GM23338 (cell line): ENCODE data around the gene UNC5C. TPM values are rescaled to one million over a fixed set of nuclear protein-coding genes. Genes with fewer than 3 reads are reported as not detected.

Experiments
- ATAC-seq: fragments of 200-7000 bp; cut with Tn5 transposase; 3 replicates; pipeline ENCODE4 v1.9.1; 2020
- DNase-seq: peaks from one replicate; pipeline ENCODE4 v3.0.0-alpha.2; 2015; ENCODE audit warnings: low spot score
- H2AFZ ChIP-seq: fragments of 200-600 bp; sonication (generic); 2 replicates; pipeline ENCODE4 v1.8.0; 2016; ENCODE audit warnings: antibody characterized with exemption, mild to moderate bottlenecking, moderate library complexity
- H3F3A ChIP-seq: fragments of 200-600 bp; sonication (generic); replicated peaks from 2 replicates; pipeline ENCODE4 v1.8.0; 2017; ENCODE audit warnings: antibody characterized with exemption, mixed run types, low read depth
- H3K27ac ChIP-seq: fragments of 200-600 bp; sonication (generic); 2 replicates; pipeline ENCODE4 v1.6.1; 2016; ENCODE audit warnings: low read depth
- H3K27me3 ChIP-seq: fragments of 200-600 bp; sonication (generic); 2 replicates; pipeline ENCODE4 v1.8.0; 2016; ENCODE audit warnings: mild to moderate bottlenecking, mixed run types, moderate library complexity; ENCODE audit not compliant: insufficient read depth
- H3K36me3 ChIP-seq: fragments of 200-600 bp; sonication (generic); 2 replicates; pipeline ENCODE4 v1.8.0; 2016; ENCODE audit warnings: mild to moderate bottlenecking; ENCODE audit not compliant: insufficient read depth
- H3K4me1 ChIP-seq: fragments of 200-600 bp; sonication (generic); 2 replicates; pipeline ENCODE4 v1.8.0; 2016; ENCODE audit warnings: mild to moderate bottlenecking, moderate library complexity; ENCODE audit not compliant: insufficient read depth
- H3K4me2 ChIP-seq: fragments of 200-600 bp; sonication (generic); 2 replicates; pipeline ENCODE4 v1.7.1; 2017; ENCODE audit warnings: mixed run types
- H3K4me3 ChIP-seq: fragments of 200-600 bp; sonication (generic); 2 replicates; pipeline ENCODE4 v1.6.1; 2016; ENCODE audit warnings: mixed run types
- H3K79me2 ChIP-seq: fragments of 200-600 bp; sonication (generic); replicated peaks from 2 replicates; pipeline ENCODE4 v1.8.0; 2017; ENCODE audit warnings: mild to moderate bottlenecking; ENCODE audit not compliant: insufficient read depth
- H3K9me2 ChIP-seq: fragments of 200-600 bp; sonication (generic); 2 replicates; pipeline ENCODE4 v1.8.0; 2017; ENCODE audit not compliant: insufficient read depth
- H4K20me1 ChIP-seq: fragments of 200-600 bp; sonication (generic); replicated peaks from 2 replicates; pipeline ENCODE4 v1.8.0; 2017; ENCODE audit warnings: mild to moderate bottlenecking; ENCODE audit not compliant: insufficient read depth
- H3K27ac Mint-ChIP-seq: 2 replicates; pipeline ENCODE4 v1.8.0; 2020; ENCODE audit warnings: inconsistent platforms, mild to moderate bottlenecking, moderate library complexity, mixed read lengths
- H3K27me3 Mint-ChIP-seq: 3 replicates; pipeline ENCODE4 v1.8.0; 2022; ENCODE audit warnings: low read depth, mild to moderate bottlenecking, moderate library complexity, mixed read lengths, inconsistent platforms; ENCODE audit not compliant: insufficient read depth, poor library complexity
- H3K36me3 Mint-ChIP-seq: 3 replicates; pipeline ENCODE4 v1.8.0; 2021; ENCODE audit warnings: low read depth, mild to moderate bottlenecking, inconsistent platforms, moderate library complexity, mixed read lengths
- H3K4me1 Mint-ChIP-seq: 3 replicates; pipeline ENCODE4 v1.8.0; 2020; ENCODE audit warnings: mild to moderate bottlenecking, inconsistent platforms, mixed read lengths
- H3K4me3 Mint-ChIP-seq: 3 replicates; pipeline ENCODE4 v1.8.0; 2021; ENCODE audit warnings: moderate library complexity, mild to moderate bottlenecking, inconsistent platforms, mixed read lengths
- H3K9me3 Mint-ChIP-seq: 3 replicates; pipeline ENCODE4 v1.8.0; 2020; ENCODE audit warnings: moderate library complexity, mild to moderate bottlenecking, inconsistent platforms, mixed read lengths
- CREB1 ChIP-seq: fragments of 250-450 bp; sonication (Bioruptor Pico); IDR thresholded peaks from 2 replicates; pipeline ENCODE4 v1.5.0; 2020; ENCODE audit warnings: low read depth, mild to moderate bottlenecking, moderate library complexity
- EZH2 ChIP-seq: fragments of 200-600 bp; sonication (generic); IDR thresholded peaks from one replicate; pipeline ENCODE4 v1.8.0; 2017; ENCODE audit warnings: antibody characterized with exemption, mild to moderate bottlenecking, low read depth; ENCODE audit not compliant: unreplicated experiment
- EZH2phosphoT487 ChIP-seq: fragments of 200-600 bp; sonication (generic); IDR thresholded peaks from one replicate; pipeline ENCODE4 v1.8.1; 2018; ENCODE audit warnings: antibody characterized with exemption; ENCODE audit not compliant: unreplicated experiment
- JUNB ChIP-seq: IDR thresholded peaks from one replicate; pipeline ENCODE4 v1.6.1; 2016; ENCODE audit warnings: antibody characterized with exemption; ENCODE audit not compliant: unreplicated experiment
- NANOG ChIP-seq: IDR thresholded peaks from 2 replicates; pipeline ENCODE4 v1.6.1; 2016; ENCODE audit warnings: antibody characterized with exemption, borderline replicate concordance
- POLR2AphosphoS5 ChIP-seq: IDR thresholded peaks from 2 replicates; pipeline ENCODE4 v1.6.1; 2016; ENCODE audit warnings: antibody characterized with exemption, low read depth
- REST ChIP-seq: IDR thresholded peaks from one replicate; pipeline ENCODE4 v1.6.1; 2018; ENCODE audit warnings: antibody characterized with exemption; ENCODE audit not compliant: unreplicated experiment
- STAT1 ChIP-seq: IDR thresholded peaks from one replicate; pipeline ENCODE4 v1.6.1; 2016; ENCODE audit warnings: antibody characterized with exemption; ENCODE audit not compliant: unreplicated experiment
- ZNF114 ChIP-seq: fragments of 250-450 bp; sonication (Bioruptor Pico); IDR thresholded peaks from 2 replicates; pipeline ENCODE4 v1.5.0; 2020; ENCODE audit warnings: mild to moderate bottlenecking, moderate library complexity
- ZNF331 ChIP-seq: fragments of 250-450 bp; sonication (Bioruptor Pico); IDR thresholded peaks from 2 replicates; pipeline ENCODE4 v1.5.0; 2020; ENCODE audit warnings: low read depth, mild to moderate bottlenecking, moderate library complexity
- polyA plus RNA-seq: library from polyadenylated mRNA; unstranded; fragments of >200 nt; fragmentation: Nextera tagmentation; extraction: Ambion mirVana; gene quantifications from 2 replicates; pipeline ENCODE4 v1.2.1, GENCODE V29; 2016
- total RNA-seq: library from RNA; depleted of rRNA; stranded (reverse); fragments of >200 nt; shearing (Covaris generic); gene quantifications from 2 replicates; pipeline ENCODE4 v1.2.3, GENCODE V29; 2014
- TF ChIP-seq, protein P1 (sequence below): IDR thresholded peaks from 2 replicates; pipeline ENCODE4 v1.6.1; 2016; ENCODE audit warnings: antibody characterized with exemption
- TF ChIP-seq, protein P2 (sequence below), 2 experiments: fragments of 200-600 bp in 1 of 2; sonication (generic) in 1 of 2; conservative IDR thresholded peaks; 2 replicates each; pipeline versions ENCODE4 v1.5.1 to v1.6.1; 2016 to 2017; ENCODE audit warnings: antibody characterized with exemption in 2 of 2, low read depth in 2 of 2, mild to moderate bottlenecking in 2 of 2, moderate library complexity in 1 of 2
- TF ChIP-seq, protein P3 (sequence below): fragments of 250-450 bp; sonication (Bioruptor Pico); IDR thresholded peaks from 2 replicates; pipeline ENCODE4 v1.5.0; 2020; ENCODE audit warnings: mild to moderate bottlenecking, moderate library complexity

UNC5C gene
- total and polyA plus RNA-seq, 2 experiments from 2014 or later: 0.08 to 0.21 TPM

DNA sequence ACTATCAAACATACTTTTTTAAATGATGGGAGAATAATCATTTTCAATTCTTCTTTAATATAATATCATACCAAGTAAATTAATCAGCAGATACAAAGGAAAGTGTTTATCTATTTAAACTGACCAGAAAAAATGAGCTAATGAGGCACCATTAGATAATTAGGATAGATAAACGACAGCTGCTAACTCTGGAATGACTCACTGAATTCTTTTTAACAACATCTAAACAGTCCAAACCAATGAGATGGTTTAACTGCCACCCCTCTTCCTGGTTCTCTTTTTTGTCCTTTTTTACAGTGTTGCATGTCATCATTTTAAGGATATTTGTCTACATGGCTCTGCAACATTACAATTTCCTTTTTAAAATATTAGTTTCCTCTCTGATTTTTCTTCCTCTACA lies 41.6 kb downstream of the UNC5C start:
- peaks cover 2% of the 10 kb centered on the region for H3K27me3 Mint-ChIP-seq
- TF ChIP-seq EZH2 (no peak), REST (no peak), STAT1 (no peak), EZH2phosphoT487 (no peak), ZNF331 (CRISPR knock-in tag) (no peak), ZNF114 (CRISPR knock-in tag) (no peak), CREB1 (CRISPR knock-in tag) (no peak), JUNB (no peak), POLR2AphosphoS5 (no peak), NANOG (no peak)
- TF ChIP-seq, protein P1, sequence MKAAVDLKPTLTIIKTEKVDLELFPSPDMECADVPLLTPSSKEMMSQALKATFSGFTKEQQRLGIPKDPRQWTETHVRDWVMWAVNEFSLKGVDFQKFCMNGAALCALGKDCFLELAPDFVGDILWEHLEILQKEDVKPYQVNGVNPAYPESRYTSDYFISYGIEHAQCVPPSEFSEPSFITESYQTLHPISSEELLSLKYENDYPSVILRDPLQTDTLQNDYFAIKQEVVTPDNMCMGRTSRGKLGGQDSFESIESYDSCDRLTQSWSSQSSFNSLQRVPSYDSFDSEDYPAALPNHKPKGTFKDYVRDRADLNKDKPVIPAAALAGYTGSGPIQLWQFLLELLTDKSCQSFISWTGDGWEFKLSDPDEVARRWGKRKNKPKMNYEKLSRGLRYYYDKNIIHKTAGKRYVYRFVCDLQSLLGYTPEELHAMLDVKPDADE: no peak
- TF ChIP-seq, protein P2, sequence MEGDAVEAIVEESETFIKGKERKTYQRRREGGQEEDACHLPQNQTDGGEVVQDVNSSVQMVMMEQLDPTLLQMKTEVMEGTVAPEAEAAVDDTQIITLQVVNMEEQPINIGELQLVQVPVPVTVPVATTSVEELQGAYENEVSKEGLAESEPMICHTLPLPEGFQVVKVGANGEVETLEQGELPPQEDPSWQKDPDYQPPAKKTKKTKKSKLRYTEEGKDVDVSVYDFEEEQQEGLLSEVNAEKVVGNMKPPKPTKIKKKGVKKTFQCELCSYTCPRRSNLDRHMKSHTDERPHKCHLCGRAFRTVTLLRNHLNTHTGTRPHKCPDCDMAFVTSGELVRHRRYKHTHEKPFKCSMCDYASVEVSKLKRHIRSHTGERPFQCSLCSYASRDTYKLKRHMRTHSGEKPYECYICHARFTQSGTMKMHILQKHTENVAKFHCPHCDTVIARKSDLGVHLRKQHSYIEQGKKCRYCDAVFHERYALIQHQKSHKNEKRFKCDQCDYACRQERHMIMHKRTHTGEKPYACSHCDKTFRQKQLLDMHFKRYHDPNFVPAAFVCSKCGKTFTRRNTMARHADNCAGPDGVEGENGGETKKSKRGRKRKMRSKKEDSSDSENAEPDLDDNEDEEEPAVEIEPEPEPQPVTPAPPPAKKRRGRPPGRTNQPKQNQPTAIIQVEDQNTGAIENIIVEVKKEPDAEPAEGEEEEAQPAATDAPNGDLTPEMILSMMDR (conservative IDR thresholded peaks at IDR 0.05; ENCODE audit: low read depth in 2 of 2): no peak
- TF ChIP-seq, protein P3, sequence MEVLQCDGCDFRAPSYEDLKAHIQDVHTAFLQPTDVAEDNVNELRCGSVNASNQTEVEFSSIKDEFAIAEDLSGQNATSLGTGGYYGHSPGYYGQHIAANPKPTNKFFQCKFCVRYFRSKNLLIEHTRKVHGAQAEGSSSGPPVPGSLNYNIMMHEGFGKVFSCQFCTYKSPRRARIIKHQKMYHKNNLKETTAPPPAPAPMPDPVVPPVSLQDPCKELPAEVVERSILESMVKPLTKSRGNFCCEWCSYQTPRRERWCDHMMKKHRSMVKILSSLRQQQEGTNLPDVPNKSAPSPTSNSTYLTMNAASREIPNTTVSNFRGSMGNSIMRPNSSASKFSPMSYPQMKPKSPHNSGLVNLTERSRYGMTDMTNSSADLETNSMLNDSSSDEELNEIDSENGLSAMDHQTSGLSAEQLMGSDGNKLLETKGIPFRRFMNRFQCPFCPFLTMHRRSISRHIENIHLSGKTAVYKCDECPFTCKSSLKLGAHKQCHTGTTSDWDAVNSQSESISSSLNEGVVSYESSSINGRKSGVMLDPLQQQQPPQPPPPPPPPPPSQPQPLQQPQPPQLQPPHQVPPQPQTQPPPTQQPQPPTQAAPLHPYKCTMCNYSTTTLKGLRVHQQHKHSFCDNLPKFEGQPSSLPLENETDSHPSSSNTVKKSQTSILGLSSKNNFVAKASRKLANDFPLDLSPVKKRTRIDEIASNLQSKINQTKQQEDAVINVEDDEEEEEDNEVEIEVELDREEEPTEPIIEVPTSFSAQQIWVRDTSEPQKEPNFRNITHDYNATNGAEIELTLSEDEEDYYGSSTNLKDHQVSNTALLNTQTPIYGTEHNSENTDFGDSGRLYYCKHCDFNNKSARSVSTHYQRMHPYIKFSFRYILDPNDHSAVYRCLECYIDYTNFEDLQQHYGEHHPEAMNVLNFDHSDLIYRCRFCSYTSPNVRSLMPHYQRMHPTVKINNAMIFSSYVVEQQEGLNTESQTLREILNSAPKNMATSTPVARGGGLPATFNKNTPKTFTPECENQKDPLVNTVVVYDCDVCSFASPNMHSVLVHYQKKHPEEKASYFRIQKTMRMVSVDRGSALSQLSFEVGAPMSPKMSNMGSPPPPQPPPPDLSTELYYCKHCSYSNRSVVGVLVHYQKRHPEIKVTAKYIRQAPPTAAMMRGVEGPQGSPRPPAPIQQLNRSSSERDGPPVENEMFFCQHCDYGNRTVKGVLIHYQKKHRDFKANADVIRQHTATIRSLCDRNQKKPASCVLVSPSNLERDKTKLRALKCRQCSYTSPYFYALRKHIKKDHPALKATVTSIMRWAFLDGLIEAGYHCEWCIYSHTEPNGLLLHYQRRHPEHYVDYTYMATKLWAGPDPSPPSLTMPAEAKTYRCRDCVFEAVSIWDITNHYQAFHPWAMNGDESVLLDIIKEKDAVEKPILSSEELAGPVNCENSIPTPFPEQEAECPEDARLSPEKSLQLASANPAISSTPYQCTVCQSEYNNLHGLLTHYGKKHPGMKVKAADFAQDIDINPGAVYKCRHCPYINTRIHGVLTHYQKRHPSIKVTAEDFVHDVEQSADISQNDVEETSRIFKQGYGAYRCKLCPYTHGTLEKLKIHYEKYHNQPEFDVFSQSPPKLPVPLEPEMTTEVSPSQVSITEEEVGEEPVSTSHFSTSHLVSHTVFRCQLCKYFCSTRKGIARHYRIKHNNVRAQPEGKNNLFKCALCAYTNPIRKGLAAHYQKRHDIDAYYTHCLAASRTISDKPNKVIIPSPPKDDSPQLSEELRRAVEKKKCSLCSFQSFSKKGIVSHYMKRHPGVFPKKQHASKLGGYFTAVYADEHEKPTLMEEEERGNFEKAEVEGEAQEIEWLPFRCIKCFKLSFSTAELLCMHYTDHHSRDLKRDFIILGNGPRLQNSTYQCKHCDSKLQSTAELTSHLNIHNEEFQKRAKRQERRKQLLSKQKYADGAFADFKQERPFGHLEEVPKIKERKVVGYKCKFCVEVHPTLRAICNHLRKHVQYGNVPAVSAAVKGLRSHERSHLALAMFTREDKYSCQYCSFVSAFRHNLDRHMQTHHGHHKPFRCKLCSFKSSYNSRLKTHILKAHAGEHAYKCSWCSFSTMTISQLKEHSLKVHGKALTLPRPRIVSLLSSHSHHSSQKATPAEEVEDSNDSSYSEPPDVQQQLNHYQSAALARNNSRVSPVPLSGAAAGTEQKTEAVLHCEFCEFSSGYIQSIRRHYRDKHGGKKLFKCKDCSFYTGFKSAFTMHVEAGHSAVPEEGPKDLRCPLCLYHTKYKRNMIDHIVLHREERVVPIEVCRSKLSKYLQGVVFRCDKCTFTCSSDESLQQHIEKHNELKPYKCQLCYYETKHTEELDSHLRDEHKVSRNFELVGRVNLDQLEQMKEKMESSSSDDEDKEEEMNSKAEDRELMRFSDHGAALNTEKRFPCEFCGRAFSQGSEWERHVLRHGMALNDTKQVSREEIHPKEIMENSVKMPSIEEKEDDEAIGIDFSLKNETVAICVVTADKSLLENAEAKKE (CRISPR knock-in tag): no peak
- H3K27ac Mint-ChIP-seq: no peak overlapping the region
- no peaks in the 10 kb centered on the region for H3K27me3 ChIP-seq
- H3K27ac ChIP-seq: no peak overlapping the region
- no peak for DNase-seq
- H3K36me3 Mint-ChIP-seq: no peaks in the 10 kb centered on the region
- H3K9me3 Mint-ChIP-seq: no peaks in the 10 kb centered on the region
- H3K4me3 ChIP-seq: no peak overlapping the region
- no peaks in the 10 kb centered on the region for H3F3A ChIP-seq
- H3K4me1 ChIP-seq: peaks cover 9% of the 10 kb centered on the region
- H3K79me2 ChIP-seq: no peaks in the 10 kb centered on the region
- no peak overlapping the region for H2AFZ ChIP-seq
- no peak overlapping the region for H3K4me2 ChIP-seq
- H3K4me1 Mint-ChIP-seq: peaks cover 14% of the 10 kb centered on the region
- no peaks in the 10 kb centered on the region for H4K20me1 ChIP-seq
- H3K4me3 Mint-ChIP-seq: no peak overlapping the region
- no peaks in the 10 kb centered on the region for H3K9me2 ChIP-seq
- no peak for ATAC-seq
- no peaks in the 10 kb centered on the region for H3K36me3 ChIP-seq
